ENCODE measurements around the gene ACRBP.

Gene ACRBP

DNA sequence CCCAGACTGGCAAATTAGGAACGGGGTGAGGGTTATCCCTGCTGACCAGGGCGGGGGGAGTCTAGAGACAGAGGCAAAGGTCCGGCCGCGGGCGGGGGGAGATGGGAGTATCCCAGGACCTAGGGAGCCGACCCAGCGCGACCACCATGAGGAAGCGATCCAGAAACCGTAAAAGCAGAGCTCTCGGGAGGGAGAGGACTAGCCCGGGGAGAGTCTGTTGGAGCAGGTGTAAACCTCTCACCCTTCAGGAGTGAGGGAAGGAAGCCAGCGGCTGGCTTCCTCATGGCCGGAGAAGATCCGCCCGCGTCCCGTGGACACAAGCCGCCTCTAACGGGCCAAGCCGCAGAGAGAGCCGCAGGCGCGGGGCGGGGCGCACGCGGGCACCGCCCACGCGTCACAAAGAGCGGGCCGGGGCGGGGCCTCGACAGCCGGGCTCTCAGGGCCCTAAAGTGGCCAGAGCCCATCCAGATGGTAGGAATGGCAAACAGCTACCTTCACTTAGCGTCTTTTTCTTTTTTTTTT, at the start of gene ACRBP:
ACRBP (minus strand) TSS at position 350 of the 522 bp plus-strand sequence; CDS start at position 284, 66 bp downstream.
- peak within 1 kb of the TSS in 18 of 21 experiments; percentile 6 to 70 (median 44) for H3K27ac ChIP-seq
- H3K4me3 ChIP-seq: peak within 1 kb of the TSS; percentile 10 to 35 (median 23)

DNA sequence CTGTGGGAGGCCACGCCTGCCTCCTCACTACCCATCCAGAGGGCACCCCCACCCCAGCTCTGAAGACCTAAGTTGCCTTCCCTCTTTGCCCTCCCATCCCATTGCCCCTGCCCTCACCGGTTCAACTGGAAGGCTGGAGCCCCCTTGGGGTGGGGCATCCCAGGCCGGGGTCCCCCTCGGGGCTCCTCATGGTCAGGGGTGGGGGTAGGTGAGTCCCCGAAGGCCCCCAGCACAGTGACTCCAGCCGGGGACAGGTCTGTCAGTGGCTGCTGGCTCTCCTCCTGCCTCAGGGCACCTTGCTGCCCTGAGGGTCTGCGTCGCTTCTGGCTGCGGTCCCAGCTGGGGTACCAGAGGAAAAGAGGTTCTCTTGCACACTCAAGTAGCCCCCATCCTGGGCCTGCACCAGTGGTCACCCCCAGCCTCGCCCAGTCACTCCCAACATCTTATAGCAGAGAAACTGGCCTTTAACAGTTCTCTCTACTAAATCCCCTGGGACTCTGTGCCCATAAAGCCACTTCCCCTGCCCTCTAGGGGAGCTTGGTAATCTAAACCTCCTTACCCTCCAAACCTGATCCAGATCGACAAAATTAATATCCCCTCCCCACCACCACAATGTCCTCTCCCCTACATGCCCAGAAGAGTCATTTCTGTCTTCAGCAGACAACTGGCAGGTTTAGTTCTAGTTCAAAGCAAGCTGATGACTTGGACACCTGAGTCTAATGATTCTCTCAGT, 48.2 kb upstream of the ACRBP start:
- Histone ChIP-seq H3K4me3 (no peak overlapping the region), H3K27ac (no peak overlapping the region)

DNA sequence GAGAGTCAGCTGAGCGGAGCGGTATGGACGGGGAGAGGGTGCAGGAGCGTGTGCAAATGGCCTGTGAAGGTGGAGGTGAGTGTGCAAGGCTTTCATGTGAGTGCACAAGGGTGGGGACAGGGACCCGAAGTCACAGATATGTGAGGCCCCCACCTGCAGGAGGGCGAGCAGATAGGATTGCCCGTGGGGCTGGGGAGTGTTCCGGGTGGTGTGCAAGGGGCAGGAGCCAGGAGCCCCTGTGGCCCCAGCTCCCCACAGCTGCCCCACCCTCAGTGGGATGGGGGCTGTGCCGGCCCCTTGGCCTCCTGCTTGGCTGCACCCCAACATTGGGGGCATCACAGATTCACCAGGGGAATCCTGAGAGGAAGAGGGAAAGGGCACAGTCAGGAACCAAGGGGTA, 47.5 kb upstream of the ACRBP start:
- no peak overlapping the region for H3K4me3 ChIP-seq
- H3K27ac ChIP-seq: no peak overlapping the region

DNA sequence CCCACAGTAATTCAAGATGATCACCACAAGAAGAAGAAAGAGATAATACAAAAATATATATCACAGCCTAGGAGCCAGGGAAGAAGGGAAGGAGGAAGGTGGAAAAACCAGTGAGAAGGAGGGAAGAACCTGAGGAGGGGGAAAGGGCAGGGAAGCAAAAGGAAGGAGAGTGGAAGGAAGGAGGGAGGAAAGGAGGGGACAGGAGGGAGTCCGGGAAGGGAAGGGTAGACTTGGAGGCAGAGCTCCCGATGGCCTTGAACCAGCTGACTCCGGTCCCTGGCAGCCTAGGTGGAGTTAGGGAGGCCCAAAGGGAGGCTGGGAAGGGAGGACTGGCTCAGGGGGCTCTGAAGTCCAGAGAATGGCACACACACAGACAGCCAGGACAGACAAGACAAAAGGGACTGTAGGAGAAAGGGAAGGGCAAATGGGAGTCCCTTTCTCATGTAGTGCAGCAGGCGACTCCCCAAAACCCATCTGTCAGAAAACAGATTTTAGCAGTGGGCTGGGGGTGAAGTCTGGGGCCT, 46.7 kb upstream of the ACRBP start:
- Histone ChIP-seq H3K27ac (no peak overlapping the region), H3K4me3 (no peak overlapping the region)

DNA sequence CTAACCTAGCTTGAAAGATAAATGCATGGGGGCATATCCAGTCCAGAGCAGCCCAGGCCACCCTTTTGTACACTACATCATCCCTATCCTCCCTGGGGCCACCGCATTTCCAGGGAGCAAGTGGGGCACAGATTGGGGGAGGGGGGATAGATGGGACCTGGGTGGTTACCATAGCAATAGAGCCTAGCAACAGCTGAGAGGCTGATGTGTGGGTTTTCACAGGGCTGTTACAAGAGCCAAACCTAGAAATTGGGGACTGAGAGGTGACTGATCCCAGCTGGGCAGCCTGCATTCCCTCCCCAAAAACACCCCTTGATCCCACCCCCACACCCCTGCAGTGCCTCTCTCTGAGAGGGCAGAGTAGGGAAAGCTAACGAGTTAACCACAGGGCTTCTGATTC, 45.7 kb upstream of the ACRBP start:
- no peak overlapping the region for H3K4me3 ChIP-seq
- H3K27ac ChIP-seq: no peak overlapping the region

DNA sequence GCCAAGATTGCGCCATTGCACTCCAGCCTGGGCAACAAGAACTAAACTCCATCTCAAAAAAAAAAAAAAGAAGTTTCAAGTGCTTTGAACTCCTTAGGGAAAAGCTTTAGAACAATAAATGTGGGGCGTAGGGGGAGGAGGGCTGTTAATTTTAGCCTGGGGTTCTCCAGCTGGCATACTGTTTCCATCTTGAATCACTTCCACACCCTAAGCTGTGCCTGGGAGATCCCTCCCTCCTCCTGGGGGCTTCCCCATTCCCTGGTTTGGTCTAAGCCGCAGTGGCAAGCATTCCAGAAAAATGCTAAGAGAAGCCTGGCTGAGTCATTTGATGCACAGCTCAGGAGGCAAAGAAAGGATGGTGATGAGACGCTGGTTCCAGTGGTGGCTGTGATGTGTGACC, 44.2 kb upstream of the ACRBP start:
- Histone ChIP-seq H3K4me3 (no peak overlapping the region), H3K27ac (no peak overlapping the region)

DNA sequence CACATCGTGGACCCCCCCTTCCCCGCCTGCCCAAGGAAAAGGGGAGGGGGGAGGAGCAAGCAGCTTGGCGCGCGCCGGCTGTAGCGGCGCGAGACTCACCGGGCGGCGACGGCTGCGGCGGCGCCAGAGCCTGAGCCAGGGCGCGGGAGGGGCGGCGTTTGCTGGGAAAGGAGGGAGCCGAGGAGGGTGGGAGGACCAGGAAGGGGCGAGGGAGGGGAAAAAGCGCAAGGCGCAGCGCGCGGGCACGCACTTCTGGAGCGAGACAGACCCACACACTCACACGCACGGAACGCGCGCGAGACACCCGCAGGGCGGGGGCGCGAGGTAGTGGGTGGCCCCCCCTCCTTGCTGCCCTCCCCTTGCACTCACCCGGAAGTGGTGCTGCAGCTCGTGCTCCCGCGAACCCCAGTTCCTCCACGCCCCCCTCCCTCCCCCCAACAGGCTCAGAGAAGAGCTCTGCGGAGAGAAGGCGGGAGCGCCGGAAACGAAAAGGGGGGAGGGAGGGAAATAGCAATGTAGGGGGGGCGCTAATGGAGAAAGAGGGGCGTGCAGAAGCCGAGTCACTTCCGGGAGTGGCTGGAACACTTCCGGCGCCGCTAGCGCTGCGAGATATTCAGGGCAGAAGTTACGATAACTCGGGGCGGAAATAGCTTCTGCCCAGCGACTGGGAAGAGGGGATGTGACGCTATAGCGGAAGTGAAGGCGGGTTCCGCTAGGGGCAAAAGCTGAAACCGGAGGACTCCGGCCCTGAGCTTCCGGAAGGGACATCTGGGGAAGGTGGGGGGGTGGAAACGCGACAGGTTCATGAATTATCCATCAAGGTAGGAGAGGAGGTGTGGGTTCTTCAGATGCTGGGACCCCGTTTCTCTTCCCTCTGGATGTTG, 42.0 kb upstream of the ACRBP start, which contains the start of gene ZNF384:
ZNF384 (minus strand) TSS at position 377 of the 884 bp plus-strand sequence. CDS start 9,855 bp downstream, outside the sequence.
- peak within 1 kb of the TSS; percentile 85 to 100 (median 98) for H3K27ac ChIP-seq
- peak within 1 kb of the TSS; percentile 71 to 93 (median 86) for H3K4me3 ChIP-seq

DNA sequence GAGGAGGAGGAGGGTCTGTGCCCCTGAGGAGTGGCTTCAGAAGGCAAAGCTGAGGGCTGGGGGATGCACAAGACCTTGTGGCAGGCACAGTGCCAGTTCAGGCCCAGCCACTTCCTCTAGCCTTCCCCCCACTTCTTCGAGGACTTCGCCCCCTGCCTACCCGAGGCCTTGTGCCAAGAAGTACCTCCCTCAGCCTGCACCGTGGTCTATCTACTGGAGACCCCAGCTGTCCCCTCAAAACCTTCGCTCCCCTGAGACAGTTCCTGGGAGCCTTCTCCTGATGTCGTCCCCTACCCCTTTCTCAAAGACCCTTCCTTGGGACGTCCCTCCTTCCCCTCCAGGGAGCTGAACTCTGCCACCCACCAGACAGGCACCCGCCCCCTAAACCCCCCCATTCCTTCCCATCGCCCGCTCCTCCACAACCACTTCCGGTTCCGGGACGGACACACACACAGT, 41.3 kb upstream of the ACRBP start:
- Histone ChIP-seq H3K27ac (peak overlapping the region; percentile 85 to 100 (median 98)), H3K4me3 (peak overlapping the region; percentile 71 to 93 (median 86))

DNA sequence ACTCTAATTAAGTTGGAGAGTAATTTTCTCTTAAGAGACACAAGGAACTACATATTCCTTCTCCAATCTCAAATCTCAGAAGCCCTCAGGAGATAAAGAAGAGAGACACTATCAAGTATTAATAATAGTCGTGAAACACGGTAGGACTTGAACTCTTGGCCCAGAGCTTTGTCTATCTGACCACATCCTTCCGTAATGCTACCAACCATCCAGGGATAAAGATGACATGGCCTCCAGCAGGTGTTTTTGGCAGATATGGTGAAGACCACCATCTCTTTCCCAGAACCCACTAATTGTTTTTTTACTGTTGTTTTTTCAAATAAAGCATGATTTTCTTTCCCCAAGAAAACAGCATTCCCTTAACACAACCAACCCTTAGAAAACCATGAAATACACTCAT, 38.6 kb upstream of the ACRBP start:
- Histone ChIP-seq H3K27ac (no peak overlapping the region), H3K4me3 (no peak overlapping the region)

DNA sequence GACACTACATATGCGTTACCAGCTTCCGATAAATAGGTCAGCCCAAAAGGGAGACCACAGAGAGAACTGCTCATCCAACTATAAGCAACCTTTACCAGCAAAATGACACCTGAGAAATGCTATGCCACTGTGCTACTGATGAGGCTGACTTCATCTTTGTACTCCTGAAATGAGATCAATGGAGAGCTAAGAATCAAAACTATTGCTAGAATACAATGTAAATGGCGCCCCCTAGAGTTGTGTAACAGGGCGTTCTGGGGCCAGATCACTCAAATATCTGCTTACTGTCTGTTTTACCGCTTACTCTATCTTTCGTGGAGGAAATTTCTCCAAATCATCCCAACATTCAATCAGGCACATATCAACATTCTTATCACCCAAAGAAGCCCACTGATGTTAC, 37.4 kb upstream of the ACRBP start:
- no peak overlapping the region for H3K27ac ChIP-seq
- H3K4me3 ChIP-seq: no peak overlapping the region

DNA sequence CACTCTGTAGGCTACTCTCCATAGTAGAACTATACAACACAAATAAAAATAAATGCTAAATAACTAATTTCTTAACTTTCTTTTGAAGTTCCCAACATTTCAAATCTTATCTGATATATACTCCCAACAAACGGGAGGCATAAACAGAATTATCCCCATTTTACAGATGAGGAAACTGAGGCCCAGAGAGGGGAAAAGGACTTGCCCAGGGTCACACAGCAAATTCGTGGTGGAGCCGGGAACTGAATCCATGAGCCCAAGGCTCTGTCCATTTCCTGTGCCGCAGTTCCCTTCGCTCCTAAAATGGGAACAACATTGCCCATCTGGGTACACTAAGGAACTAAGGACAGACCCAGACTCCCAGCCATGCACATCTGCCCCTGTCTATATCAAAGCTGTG, 29.7 kb upstream of the ACRBP start:
- Histone ChIP-seq H3K4me3 (no peak overlapping the region), H3K27ac (no peak overlapping the region)

DNA sequence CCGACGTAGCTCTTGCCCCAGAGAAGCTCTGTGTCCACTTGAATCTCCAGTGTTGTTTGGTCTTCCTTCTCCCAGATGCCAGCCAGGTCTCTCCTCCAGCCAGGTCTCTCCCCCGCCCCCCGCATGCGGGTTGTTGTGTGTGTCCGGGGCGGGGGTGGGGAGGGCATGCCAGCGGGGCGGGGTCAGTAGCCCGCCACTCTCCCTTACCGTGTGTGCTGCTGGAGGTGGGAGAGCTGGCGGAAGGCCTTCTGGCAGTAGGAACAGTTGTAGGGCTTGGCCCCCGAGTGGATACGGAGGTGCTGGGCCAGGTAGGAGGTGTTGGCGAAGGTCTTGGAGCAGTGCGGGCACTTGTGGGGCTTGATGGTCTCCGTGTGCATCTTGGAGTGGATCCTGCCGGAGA, 24.9 kb upstream of the ACRBP start:
- Histone ChIP-seq H3K4me3 (no peak overlapping the region), H3K27ac (no peak overlapping the region)

DNA sequence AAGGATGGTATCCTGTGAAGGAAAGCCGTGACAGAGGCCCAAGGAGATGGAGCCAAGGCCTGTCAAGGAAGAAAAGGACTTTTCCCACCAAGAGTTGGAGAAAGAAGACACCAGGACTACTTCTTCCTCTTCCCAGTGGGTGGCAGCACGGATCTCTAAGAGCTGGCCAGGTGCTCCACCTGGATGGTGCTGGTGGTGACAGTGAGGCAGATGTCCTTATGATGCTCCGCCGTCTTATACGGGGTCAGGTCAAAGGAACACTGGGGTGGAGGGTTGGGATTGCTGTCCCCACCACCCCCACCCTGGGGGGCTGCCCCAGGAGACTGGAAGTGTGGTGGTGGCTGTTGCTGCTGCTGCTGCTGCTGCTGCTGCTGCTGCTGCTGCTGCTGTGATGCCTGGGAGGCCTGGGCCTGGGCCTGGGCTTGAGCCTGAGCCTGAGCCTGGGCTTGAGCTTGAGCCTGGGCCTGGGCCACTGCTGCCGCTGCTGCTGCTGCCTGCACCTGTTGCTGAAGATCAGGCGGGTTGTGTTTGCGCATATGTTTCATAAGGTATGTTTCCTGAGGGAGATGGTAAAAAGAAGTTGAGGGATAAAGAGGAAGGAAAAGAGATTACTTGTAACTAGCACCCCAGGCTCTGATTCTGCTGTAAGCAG, 20.5 kb upstream of the ACRBP start:
- H3K4me3 ChIP-seq: no peak overlapping the region
- no peak overlapping the region for H3K27ac ChIP-seq

DNA sequence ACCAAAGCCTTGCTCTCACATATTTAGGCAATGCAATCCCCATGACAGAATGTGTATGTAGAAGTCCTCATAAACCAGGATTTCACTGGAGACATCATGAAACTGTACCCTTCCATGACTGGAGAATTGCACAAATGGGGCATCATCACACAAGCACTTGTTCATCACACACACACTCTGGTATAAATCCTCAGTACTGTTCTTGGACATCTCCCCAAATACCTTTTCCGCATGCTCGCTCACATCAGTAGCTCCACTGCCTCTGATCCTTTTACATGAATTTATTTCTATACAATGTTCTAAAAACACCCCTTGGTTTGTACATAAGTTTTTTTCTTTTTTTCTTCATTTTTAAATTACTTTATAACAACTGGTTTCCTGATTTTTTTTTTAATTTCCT, 19.0 kb upstream of the ACRBP start:
- Histone ChIP-seq H3K4me3 (no peak overlapping the region), H3K27ac (no peak overlapping the region)

DNA sequence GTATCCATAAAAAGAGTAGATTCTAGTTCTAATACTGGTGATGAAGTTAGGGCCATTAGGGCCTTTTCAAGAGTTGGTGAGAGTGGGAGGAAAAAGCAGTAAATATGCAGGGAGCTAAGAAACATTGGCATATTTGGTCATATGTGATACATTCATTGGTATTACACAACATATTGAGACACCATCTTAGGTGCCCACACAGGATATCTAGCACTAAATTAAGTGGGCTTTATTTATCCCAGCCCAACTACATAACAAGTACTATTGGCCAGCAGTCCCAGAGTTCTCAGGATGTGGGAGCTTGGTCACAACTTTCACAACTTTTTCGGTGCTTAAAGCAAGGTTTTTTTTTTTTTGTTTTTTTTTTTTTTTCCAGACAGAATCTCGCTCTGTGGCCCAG, 17.7 kb upstream of the ACRBP start:
- H3K27ac ChIP-seq: no peak overlapping the region
- H3K4me3 ChIP-seq: no peak overlapping the region

DNA sequence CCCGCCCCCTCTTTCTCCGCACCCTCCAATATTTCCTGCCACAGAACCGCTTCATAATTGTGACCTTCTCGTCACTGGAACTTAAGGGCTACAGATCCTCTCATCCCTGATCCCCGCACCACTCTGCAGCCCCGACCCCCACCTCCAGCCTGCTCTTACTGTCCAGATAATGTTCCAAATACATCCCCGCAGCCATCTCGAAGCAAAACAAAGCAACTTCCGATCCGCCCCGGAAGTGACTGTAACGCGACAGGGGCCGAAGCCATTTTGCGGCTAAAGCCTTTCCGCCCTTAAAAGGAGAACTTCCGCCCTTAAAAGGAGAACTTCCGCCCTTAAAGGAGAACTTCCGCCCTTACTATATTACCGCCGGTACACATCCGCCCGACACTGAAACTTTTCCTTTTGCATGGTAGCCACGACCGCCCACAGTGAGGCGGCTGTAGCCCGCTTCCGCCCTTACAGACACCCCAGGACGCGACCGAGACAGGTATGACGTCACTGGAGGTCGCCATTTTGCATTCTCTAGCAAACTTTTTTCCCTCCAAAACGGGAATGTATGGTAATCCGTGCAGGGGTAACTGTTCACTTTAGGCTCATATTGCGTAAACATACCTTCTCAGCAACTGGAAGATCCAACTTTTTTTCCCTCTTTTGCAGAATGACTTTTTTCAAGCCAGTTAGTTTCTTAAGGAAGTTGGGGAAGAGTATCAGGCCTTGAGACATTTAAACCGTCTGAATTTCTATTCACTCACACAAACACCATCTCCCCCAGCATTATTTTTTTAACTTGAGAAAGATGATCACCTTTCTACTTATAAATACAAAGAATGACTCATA, 15.9 kb upstream of the ACRBP start, which contains the start of gene ING4:
ING4 (minus strand) TSS at position 214 of the 837 bp plus-strand sequence; CDS start at position 196, 18 bp downstream.
- H3K27ac ChIP-seq: peak within 1 kb of the TSS; percentile 24 to 84 (median 76)
- peak within 1 kb of the TSS; percentile 64 to 83 (median 70) for H3K4me3 ChIP-seq

DNA sequence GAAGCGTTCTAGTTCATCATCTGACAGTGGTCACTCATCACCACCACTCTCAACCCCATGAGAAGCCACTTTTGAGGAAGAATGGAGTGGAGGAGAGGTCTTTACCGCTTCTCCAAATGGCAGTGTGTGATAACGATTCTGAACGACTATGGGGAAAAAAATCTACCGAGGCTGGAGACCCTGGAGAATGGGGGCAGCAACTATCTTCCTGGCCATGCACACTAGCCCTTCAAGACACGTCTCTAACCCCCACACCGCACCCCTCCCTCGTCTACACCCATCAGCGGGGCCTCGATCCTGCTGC, 15.3 kb upstream of the ACRBP start:
- Histone ChIP-seq H3K4me3 (peak overlapping the region; percentile 64 to 83 (median 70)), H3K27ac (peak overlapping the region in 20 of 21 experiments; percentile 40 to 84 (median 74))

DNA sequence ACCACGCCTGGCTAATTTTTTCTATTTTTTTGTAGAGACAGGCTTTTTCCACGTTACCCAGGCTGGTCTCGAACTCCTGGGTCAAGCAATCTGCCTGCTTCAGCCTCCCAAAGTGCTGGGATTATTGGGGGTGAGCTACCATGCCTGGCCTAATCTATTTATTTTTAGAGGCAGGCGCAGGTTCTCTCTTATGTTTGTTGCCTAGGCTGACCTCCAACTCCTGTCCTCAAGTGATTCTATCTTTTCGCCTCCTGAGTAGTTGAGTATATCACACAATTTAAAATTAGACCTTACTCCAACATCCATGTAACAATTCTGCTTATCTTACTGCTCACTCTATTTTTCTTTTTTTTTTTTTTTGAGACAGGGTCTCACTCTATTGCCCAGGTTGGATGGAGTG, 6.8 kb upstream of the ACRBP start:
- Histone ChIP-seq H3K4me3 (no peak overlapping the region), H3K27ac (no peak overlapping the region)

DNA sequence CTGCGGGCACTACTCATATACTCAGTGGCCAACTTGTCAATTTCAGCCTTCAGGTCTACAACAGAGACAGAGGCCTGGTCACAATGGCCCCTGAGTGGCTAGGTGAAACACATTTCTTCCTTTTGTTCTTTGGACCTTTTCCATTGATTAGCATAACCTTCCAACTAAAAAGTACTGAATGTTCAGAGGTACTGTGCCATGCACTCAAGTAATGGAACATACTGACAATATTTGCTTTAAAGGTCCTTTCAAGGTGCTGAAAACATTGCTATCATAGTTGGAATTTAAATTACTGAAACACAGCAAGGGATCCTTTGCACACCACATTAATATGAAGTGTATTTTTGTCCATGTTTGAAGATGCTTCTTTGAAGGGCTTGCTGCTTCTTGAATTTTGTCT, 6.1 kb upstream of the ACRBP start:
- no peak overlapping the region for H3K27ac ChIP-seq
- no peak overlapping the region for H3K4me3 ChIP-seq
